Subcutaneous abdominal adipose tissue (tissue), 5 donors: ENCODE measurements around the gene VSIG10L2.

ENCODE experiments used
- H3K27ac ChIP-seq: one replicate; pipeline ENCODE4 v1.7.0; 2013; ENCODE audit warnings: low read depth, mild to moderate bottlenecking, inconsistent platforms, low read length, moderate library complexity
- H3K27me3 ChIP-seq, 5 donors: one replicate each; pipeline ENCODE4 v1.7.0; 2013; ENCODE audit warnings: low read length in 5 of 5, inconsistent platforms in 1 of 5; ENCODE audit not compliant: control insufficient read depth in 5 of 5, insufficient read depth in 4 of 5
- H3K36me3 ChIP-seq, 5 donors: one replicate each; pipeline ENCODE4 v1.7.0; 2013; ENCODE audit warnings: low read length in 5 of 5; ENCODE audit not compliant: control insufficient read depth in 5 of 5, insufficient read depth in 5 of 5
- H3K4me1 ChIP-seq, 5 donors: one replicate each; pipeline ENCODE4 v1.7.0; 2013; ENCODE audit warnings: low read length in 5 of 5, mild to moderate bottlenecking in 3 of 5, moderate library complexity in 1 of 5; ENCODE audit not compliant: control insufficient read depth in 5 of 5, insufficient read depth in 5 of 5
- H3K4me3 ChIP-seq, 5 donors: one replicate each; pipeline ENCODE4 v1.7.0; 2013; ENCODE audit warnings: low read length in 5 of 5, low read depth in 1 of 5
- H3K9ac ChIP-seq, 5 donors: one replicate each; pipeline ENCODE4 v1.7.0; 2013; ENCODE audit warnings: low read length in 5 of 5, mild to moderate bottlenecking in 4 of 5, moderate library complexity in 3 of 5
- H3K9me3 ChIP-seq, 5 donors: one replicate each; pipeline ENCODE4 v1.7.0; 2013; ENCODE audit warnings: low read length in 5 of 5; ENCODE audit not compliant: control insufficient read depth in 5 of 5
- donor health status: healthy.
- donor health status: healthy.
- donor health status: healthy.
- donor health status: healthy.
- donor health status: healthy.

Gene VSIG10L2

DNA sequence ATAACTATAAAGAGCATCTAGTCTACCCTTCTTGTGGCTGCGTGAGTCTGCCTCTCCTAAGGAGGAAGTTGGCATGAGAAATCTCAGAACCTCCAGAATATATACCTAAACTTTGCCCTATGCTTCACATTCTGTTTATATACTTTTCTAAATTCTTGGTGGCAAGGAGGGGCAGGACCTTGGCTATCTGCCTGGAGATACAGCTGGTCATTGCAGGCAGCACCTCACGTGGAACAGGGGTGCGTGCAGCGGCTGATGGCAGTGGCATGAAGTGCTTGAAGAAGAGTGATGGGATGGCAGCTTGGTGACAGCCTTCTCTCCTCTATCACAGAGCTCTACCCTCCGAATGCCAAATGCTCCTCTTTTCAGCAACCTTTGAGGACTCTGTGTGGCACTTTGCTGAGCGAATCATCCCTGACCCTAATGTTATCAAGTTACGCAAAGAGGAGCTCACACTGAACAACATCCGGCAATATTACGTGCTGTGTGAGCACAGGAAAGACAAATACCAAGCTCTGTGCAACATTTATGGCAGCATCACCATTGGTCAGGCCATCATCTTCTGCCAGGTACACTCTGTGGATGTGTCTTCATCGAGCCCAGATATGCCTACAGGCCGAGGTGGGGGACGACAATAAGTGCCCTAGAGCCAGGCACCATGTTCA is 29.0 kb upstream of the VSIG10L2 start:
- H3K9ac ChIP-seq = no peak overlapping the region
- H3K27me3 ChIP-seq = peaks cover 3 to 11% (median 10%) of the 10 kb centered on the region in 5 donors
- no peaks in the 10 kb centered on the region for H3K4me1 ChIP-seq
- H3K4me3 ChIP-seq = no peak overlapping the region
- no peak overlapping the region for H3K27ac ChIP-seq
- H3K9me3 ChIP-seq = no peaks in the 10 kb centered on the region
- no peaks in the 10 kb centered on the region for H3K36me3 ChIP-seq

GRCh38 chr11:125918140-125918840 is 27.6 kb upstream of the VSIG10L2 start:
- H3K27me3 ChIP-seq = peaks cover 3 to 11% (median 10%) of the 10 kb centered on the region in 5 donors
- H3K9ac ChIP-seq = no peak overlapping the region
- H3K9me3 ChIP-seq = no peaks in the 10 kb centered on the region
- no peak overlapping the region for H3K4me3 ChIP-seq
- no peaks in the 10 kb centered on the region for H3K36me3 ChIP-seq
- H3K27ac ChIP-seq = no peak overlapping the region
- H3K4me1 ChIP-seq = no peaks in the 10 kb centered on the region

GRCh38 chr11:125921042-125921441 is 24.8 kb upstream of the VSIG10L2 start:
- H3K4me3 ChIP-seq = no peak overlapping the region
- H3K9ac ChIP-seq = no peak overlapping the region
- H3K9me3 ChIP-seq = no peaks in the 10 kb centered on the region
- no peaks in the 10 kb centered on the region for H3K36me3 ChIP-seq
- H3K27ac ChIP-seq = no peak overlapping the region
- H3K4me1 ChIP-seq = no peaks in the 10 kb centered on the region
- H3K27me3 ChIP-seq = peaks cover 3 to 11% (median 10%) of the 10 kb centered on the region in 5 donors

DNA sequence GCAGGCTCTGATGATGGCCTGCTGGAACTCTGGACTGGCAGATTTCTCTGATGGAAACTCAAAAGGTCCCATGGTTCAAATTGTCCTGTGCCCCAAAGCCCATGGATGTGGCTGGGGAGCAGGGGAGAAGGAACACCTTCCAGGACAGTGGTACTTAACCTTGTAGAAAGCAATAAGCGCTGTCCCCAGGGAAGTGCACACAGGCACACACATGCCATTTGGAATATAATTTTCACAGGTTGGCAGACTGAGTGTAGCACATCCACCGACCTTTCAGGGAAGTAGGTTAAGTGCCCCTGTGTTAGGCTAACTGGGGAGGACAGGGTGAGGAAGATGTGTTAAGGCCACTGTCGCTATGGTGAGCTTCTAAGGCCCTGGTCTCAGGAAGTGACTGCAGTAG is 23.7 kb upstream of the VSIG10L2 start:
- Histone ChIP-seq H3K9ac (no peak overlapping the region), H3K36me3 (no peaks in the 10 kb centered on the region), H3K27ac (no peak overlapping the region), H3K4me1 (no peaks in the 10 kb centered on the region), H3K4me3 (no peak overlapping the region), H3K27me3 (peaks cover 3 to 10% (median 6%) of the 10 kb centered on the region in 5 donors), H3K9me3 (no peaks in the 10 kb centered on the region)

DNA sequence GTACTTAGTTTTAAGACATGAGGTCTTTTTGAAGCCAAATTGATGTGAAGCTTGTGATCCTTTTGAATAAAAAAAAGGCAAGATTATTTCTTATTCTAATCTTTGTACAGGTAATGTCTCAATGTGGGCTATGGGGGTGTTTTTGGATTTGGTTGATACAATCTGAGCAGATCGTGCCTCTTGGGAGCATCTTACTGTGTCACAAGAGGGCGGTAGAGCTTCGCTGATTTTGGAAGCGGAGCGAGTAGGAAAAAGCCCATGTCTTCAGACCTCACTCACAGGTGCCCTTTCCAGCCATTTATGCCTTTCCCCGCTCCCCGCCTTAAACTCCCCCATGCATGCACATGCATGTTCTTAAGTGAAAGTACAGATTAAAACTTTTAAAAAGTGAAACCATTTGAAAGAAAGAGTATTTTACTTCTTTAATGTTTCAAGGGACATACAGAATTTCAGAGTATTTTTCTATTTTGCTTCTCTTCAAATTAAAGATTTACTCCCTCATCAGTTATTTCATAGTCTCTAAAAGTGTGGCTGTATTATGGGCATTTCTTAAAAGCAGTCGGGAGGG is 22.7 kb upstream of the VSIG10L2 start:
- no peak overlapping the region for H3K9ac ChIP-seq
- peaks cover 3 to 10% (median 5%) of the 10 kb centered on the region in 5 donors for H3K27me3 ChIP-seq
- no peak overlapping the region for H3K4me3 ChIP-seq
- H3K27ac ChIP-seq = no peak overlapping the region
- H3K36me3 ChIP-seq = no peaks in the 10 kb centered on the region
- no peaks in the 10 kb centered on the region for H3K9me3 ChIP-seq
- no peaks in the 10 kb centered on the region for H3K4me1 ChIP-seq

DNA sequence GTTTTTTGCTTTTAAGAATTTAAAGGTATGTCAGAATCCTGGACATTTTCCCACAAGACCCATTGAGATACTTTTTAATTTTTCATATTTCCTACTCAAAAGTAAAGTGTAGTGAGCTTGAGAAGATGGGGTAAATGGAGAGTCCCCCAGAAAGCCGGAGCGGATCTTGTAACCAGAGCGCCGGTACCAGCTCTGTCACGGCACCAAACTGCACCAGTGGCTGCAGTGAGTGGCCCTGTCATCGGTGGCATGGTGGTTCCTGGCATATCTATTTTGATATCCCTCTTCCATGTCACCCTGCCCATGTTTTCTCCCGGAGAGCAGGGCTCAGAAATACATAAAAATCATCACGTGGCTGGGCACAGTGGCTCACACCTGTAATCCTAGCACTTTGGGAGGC is 22.2 kb upstream of the VSIG10L2 start:
- H3K4me3 ChIP-seq = no peak overlapping the region
- no peaks in the 10 kb centered on the region for H3K36me3 ChIP-seq
- H3K27me3 ChIP-seq = peaks cover 0 to 5% (median 2%) of the 10 kb centered on the region in 5 donors
- no peak overlapping the region for H3K9ac ChIP-seq
- no peaks in the 10 kb centered on the region for H3K9me3 ChIP-seq
- H3K4me1 ChIP-seq = no peaks in the 10 kb centered on the region
- no peak overlapping the region for H3K27ac ChIP-seq

DNA sequence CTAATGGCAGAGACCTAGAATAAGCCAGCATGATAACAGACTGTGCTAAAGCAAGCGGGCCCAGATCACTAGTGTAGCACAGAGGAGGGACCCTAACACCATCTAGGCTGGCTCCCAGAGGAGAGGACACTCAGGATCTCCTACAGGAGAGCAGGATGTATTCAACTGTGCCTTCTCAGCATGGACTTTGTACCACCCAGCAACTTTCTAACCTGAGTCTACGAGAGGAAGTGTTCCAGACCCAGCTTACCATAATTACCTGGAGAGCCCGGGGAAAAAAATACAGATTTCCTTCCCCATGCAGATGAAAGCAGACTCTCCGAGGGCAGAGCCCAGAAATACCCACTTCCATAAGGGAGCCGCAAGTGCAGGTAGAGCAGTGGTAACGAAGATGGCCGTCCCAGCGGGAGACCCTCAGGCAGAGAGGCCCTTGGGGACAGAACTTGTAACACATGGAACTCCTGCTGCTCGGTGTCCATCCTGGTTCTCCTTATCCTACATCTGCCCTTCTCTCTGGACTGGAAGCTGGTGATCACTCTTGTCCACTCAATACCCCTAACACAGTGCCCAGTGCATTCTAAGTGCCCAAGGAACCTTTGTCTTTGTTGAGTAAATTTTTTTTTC is 21.3 kb upstream of the VSIG10L2 start:
- H3K4me3 ChIP-seq = no peak overlapping the region
- no peaks in the 10 kb centered on the region for H3K4me1 ChIP-seq
- H3K9ac ChIP-seq = no peak overlapping the region
- no peaks in the 10 kb centered on the region for H3K9me3 ChIP-seq
- peaks cover 0 to 3% (median 0%) of the 10 kb centered on the region in 5 donors for H3K27me3 ChIP-seq
- no peaks in the 10 kb centered on the region for H3K36me3 ChIP-seq
- H3K27ac ChIP-seq = no peak overlapping the region

- Histone ChIP-seq H3K4me3 (no peak overlapping the region), H3K27ac (no peak overlapping the region), H3K9me3 (no peaks in the 10 kb centered on the region), H3K27me3 (no peaks in the 10 kb centered on the region), H3K36me3 (no peaks in the 10 kb centered on the region), H3K9ac (no peak overlapping the region), H3K4me1 (no peaks in the 10 kb centered on the region)
These were observed 20.6 kb upstream of the VSIG10L2 start for GRCh38 chr11:125925247-125925740.

- Histone ChIP-seq H3K9ac (no peak overlapping the region), H3K9me3 (no peaks in the 10 kb centered on the region), H3K4me3 (no peak overlapping the region), H3K36me3 (no peaks in the 10 kb centered on the region), H3K27ac (no peak overlapping the region), H3K4me1 (no peaks in the 10 kb centered on the region), H3K27me3 (no peaks in the 10 kb centered on the region)
These were observed 20.0 kb upstream of the VSIG10L2 start for GRCh38 chr11:125925804-125926203.

DNA sequence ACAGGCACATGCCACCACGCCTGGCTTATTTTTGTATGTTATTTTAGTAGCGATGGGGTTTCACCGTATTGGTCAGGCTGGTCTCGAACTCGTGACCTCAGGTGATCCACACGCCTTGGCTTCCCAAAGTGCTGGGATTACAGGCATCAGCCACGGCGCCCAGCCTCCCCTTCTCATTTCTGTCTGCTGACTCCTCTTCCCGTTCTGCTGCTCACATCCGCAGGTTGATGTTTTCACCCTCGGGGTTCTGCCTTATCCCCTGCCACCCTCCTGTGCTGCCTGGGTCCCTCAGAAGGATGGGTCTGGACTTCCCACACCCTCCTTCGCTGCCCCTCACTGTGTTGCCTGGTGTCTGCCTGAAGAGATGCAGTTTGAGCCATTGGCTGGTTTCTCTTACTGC is 19.2 kb upstream of the VSIG10L2 start:
- no peaks in the 10 kb centered on the region for H3K27me3 ChIP-seq
- no peaks in the 10 kb centered on the region for H3K4me1 ChIP-seq
- no peak overlapping the region for H3K4me3 ChIP-seq
- no peak overlapping the region for H3K27ac ChIP-seq
- H3K9ac ChIP-seq = no peak overlapping the region
- H3K9me3 ChIP-seq = no peaks in the 10 kb centered on the region
- H3K36me3 ChIP-seq = no peaks in the 10 kb centered on the region
